GM18502 (cell line): ENCODE measurements around the gene SDCCAG8.
A peak's percentile ranks its signal among the peaks of the same experiment; 100 is the strongest.

ENCODE experiments used
- ATAC-seq: cut with Tn5 transposase; IDR thresholded peaks from one replicate; pipeline ENCODE4 v1.9.1; 2021; ENCODE audit warnings: mild to moderate bottlenecking; ENCODE audit not compliant: unreplicated experiment, poor library complexity

Gene SDCCAG8

GRCh38 chr1:243494741-243495431 is 239.0 kb downstream of the SDCCAG8 start:
- no peak for ATAC-seq

GRCh38 chr1:243495442-243496186 is 239.8 kb downstream of the SDCCAG8 start:
- no peak for ATAC-seq

GRCh38 chr1:243496187-243496646 is 240.4 kb downstream of the SDCCAG8 start:
- no peak for ATAC-seq

GRCh38 chr1:243496806-243497205 is 241.0 kb downstream of the SDCCAG8 start:
- no peak for ATAC-seq

- no peak for ATAC-seq
These were observed 242.3 kb downstream of the SDCCAG8 start for GRCh38 chr1:243497939-243498681.

GRCh38 chr1:243499248-243499647 is 243.4 kb downstream of the SDCCAG8 start:
- ATAC-seq, result no peak

- no peak for ATAC-seq
These were observed 243.9 kb downstream of the SDCCAG8 start for GRCh38 chr1:243499711-243500110.

GRCh38 chr1:243500512-243500911 is 244.7 kb downstream of the SDCCAG8 start:
- no peak for ATAC-seq

- ATAC-seq, result no peak
These were observed 245.2 kb downstream of the SDCCAG8 start for GRCh38 chr1:243501002-243501401.

- ATAC-seq, result no peak
These were observed 247.3 kb downstream of the SDCCAG8 start for GRCh38 chr1:243503155-243503554.

GRCh38 chr1:243505986-243506689 is 250.3 kb downstream of the SDCCAG8 start:
- ATAC-seq, result peak; percentile 40

- ATAC-seq, result no peak
These were observed 251.3 kb downstream of the SDCCAG8 start for GRCh38 chr1:243507001-243507671.

- no peak for ATAC-seq
These were observed 251.9 kb downstream of the SDCCAG8 start for GRCh38 chr1:243507672-243508302.

GRCh38 chr1:243508303-243508713 is 252.5 kb downstream of the SDCCAG8 start:
- ATAC-seq, result peak; percentile 69

- no peak for ATAC-seq
These were observed 253.1 kb downstream of the SDCCAG8 start for GRCh38 chr1:243508943-243509342.

- ATAC-seq, result no peak
These were observed 255.1 kb downstream of the SDCCAG8 start for GRCh38 chr1:243510928-243511327.

- ATAC-seq, result no peak
These were observed 258.1 kb downstream of the SDCCAG8 start for GRCh38 chr1:243513726-243514491.

- ATAC-seq, result no peak
These were observed 259.1 kb downstream of the SDCCAG8 start for GRCh38 chr1:243514927-243515326.

- ATAC-seq, result no peak
These were observed 265.0 kb downstream of the SDCCAG8 start for GRCh38 chr1:243520831-243521230.
